AG04450 (cell line): ENCODE measurements around the gene SPEG. TPM values are rescaled to one million over a fixed set of nuclear protein-coding genes. Genes with fewer than 3 reads are reported as not detected.

Experiments
- CTCF ChIA-PET: fragments of 300-600, 350-600 bp; formaldehyde crosslinking; extraction: SDS; loops from one replicate; lab custom pipeline; 2022; ENCODE audit warnings: antibody characterized with exemption, inconsistent platforms; lab: Charles Lee
- POLR2A ChIA-PET: fragments of 350-600 bp; formaldehyde crosslinking; extraction: SDS; loops from one replicate; lab custom pipeline; 2021; ENCODE audit warnings: antibody characterized with exemption, inconsistent platforms; lab: Yijun Ruan, JAX
- DNase-seq: peaks from one replicate; pipeline ENCODE4 v3.0.0-alpha.2; 2011; ENCODE audit warnings: low read depth, low spot score
- H3K27ac ChIP-seq: one replicate; pipeline ENCODE4 v1.5.1; 2012; ENCODE audit warnings: low read depth, low read length, control low read depth
- H3K27me3 ChIP-seq: one replicate; pipeline ENCODE4 v1.6.0; 2012; ENCODE audit warnings: low read length; ENCODE audit not compliant: control insufficient read depth, insufficient read depth
- H3K4me3 ChIP-seq: 2 replicates; pipeline ENCODE4 v1.5.1; 2011; ENCODE audit warnings: mild to moderate bottlenecking, low read depth, low read length, control low read depth
- H3K9me3 ChIP-seq: 2 replicates; pipeline ENCODE4 v1.5.1; 2012; ENCODE audit warnings: low read length; ENCODE audit not compliant: control insufficient read depth, insufficient read depth
- polyA plus RNA-seq: library from polyadenylated mRNA; depleted of rRNA; stranded (reverse); fragments of >200 nt; gene quantifications from 2 replicates; pipeline ENCODE4 v1.2.3, GENCODE V29; 2011
- TF ChIP-seq, protein P1 (sequence below): IDR thresholded peaks from 2 replicates; pipeline ENCODE4 v1.5.1; 2011; ENCODE audit warnings: low read depth, low read length, control low read depth, inconsistent platforms

The SPEG gene
- polyA plus RNA-seq, 1 experiment = 28.0 TPM

DNA sequence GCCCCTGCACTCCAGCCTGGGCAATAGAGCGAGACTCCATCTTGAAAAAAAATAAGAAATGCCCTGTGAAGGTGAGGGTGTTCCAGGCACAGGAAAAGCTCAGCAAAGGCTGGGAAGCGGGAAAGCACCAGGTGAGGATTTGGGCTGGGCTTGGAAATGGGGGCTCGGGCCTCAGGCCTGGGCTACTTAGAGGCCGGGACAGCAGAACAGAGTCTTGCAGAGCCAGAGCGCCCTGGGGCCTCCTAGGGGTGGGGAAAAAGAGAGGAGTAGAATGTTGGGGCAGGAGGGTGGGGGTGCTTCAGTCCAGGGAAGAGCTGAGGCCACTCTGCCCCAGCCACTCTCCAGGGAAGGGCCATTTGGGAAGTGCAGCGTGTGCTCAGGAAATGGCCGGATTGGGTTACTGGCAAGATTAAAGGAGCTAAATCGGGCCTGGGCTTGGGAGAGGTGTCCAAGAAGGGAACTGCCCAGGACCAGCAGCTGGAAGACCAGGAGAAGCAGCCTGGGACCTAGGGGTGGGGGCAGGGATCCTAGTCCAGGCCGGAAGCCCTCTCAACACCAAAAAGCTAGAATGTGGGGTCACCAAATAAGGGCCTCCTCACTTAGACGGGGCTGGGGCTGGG is 30.2 kb upstream of the SPEG start:
- TF ChIP-seq, protein P1, sequence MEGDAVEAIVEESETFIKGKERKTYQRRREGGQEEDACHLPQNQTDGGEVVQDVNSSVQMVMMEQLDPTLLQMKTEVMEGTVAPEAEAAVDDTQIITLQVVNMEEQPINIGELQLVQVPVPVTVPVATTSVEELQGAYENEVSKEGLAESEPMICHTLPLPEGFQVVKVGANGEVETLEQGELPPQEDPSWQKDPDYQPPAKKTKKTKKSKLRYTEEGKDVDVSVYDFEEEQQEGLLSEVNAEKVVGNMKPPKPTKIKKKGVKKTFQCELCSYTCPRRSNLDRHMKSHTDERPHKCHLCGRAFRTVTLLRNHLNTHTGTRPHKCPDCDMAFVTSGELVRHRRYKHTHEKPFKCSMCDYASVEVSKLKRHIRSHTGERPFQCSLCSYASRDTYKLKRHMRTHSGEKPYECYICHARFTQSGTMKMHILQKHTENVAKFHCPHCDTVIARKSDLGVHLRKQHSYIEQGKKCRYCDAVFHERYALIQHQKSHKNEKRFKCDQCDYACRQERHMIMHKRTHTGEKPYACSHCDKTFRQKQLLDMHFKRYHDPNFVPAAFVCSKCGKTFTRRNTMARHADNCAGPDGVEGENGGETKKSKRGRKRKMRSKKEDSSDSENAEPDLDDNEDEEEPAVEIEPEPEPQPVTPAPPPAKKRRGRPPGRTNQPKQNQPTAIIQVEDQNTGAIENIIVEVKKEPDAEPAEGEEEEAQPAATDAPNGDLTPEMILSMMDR = no peak
- no peaks in the 10 kb centered on the region for H3K27me3 ChIP-seq
- ChIA-PET POLR2A (interaction anchor here (1.8 kb wide), 1 partner anchor 51 kb away, joined by 4 read pairs; no protein-coding TSS in a partner anchor), CTCF (interaction anchor here (0.9 to 7.0 kb wide), 22 partner anchors 9 to 238 kb away, joined by 3 to 270 read pairs (median 6); partner anchors contain the start of gene DNPEP)
- no peak overlapping the region for H3K4me3 ChIP-seq
- H3K27ac ChIP-seq = no peak overlapping the region
- H3K9me3 ChIP-seq = no peaks in the 10 kb centered on the region
- no peak for DNase-seq

DNA sequence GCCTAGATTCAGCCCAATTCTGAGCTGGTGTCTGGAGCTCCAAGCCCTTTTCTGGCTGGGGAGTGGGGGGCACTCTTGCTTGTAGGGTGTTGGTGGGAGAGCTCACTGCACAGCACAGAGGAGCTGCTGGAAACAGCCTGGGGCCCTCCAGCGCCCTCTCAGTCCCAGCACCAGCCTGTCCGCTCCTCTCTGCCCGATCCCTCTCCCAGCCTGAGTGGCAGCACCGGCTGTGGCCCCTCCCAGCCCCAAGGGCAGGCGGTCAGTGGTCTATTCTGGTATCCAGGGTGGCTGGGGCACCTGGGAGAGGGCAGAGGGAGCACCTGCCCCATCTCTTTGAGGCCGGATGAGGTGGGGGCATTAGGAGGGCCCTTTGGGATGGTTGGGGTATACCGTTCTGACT is 29.7 kb upstream of the SPEG start:
- no peaks in the 10 kb centered on the region for H3K9me3 ChIP-seq
- H3K4me3 ChIP-seq = no peak overlapping the region
- POLR2A ChIA-PET = interaction anchor here (0.7 to 1.8 kb wide), 2 partner anchors 51 to 729 kb away, joined by 3 to 4 read pairs; no protein-coding TSS in a partner anchor
- no peak for DNase-seq
- H3K27ac ChIP-seq = no peak overlapping the region
- TF ChIP-seq, protein P1 = 0 out of 2 replicates have a peak, but pooled peaks have one; percentile 2
- CTCF ChIA-PET = interaction anchor here (0.9 to 7.0 kb wide), 13 partner anchors 8 to 238 kb away, joined by 3 to 270 read pairs (median 7); partner anchors contain the start of gene DNPEP
- H3K27me3 ChIP-seq = no peaks in the 10 kb centered on the region

DNA sequence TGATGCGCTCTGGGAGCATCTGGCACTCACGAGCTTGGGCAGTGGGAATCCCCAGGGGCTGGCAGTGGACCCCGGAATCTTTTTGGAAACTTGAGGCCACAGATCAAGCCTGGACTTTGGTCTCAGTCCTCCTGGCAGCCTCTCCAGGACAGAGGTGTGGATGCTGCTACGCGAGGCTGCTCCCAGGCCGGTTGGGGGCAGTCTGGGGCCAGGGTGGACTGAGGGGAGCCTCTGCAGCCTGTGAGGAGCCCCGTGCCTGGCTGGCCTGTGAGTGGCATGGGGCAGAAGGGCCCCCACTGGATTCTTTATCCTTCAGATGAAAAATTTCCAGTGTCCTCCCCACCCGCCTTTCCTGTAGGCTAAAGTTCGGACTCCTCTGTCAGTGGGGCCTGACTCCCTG is 29.2 kb upstream of the SPEG start:
- Histone ChIP-seq H3K4me3 (no peak overlapping the region), H3K9me3 (no peaks in the 10 kb centered on the region), H3K27me3 (no peaks in the 10 kb centered on the region), H3K27ac (no peak overlapping the region)
- DNase-seq = no peak
- TF ChIP-seq, protein P1 = peak; percentile 28; the same call in 1 of the 2 replicates
- ChIA-PET POLR2A (interaction anchor here (0.7 kb wide), 1 partner anchor 729 kb away, joined by 3 read pairs; no protein-coding TSS in a partner anchor), CTCF (interaction anchor here (1.0 to 7.0 kb wide), 8 partner anchors 15 to 237 kb away, joined by 3 to 270 read pairs (median 8); partner anchors contain the start of gene DNPEP)

DNA sequence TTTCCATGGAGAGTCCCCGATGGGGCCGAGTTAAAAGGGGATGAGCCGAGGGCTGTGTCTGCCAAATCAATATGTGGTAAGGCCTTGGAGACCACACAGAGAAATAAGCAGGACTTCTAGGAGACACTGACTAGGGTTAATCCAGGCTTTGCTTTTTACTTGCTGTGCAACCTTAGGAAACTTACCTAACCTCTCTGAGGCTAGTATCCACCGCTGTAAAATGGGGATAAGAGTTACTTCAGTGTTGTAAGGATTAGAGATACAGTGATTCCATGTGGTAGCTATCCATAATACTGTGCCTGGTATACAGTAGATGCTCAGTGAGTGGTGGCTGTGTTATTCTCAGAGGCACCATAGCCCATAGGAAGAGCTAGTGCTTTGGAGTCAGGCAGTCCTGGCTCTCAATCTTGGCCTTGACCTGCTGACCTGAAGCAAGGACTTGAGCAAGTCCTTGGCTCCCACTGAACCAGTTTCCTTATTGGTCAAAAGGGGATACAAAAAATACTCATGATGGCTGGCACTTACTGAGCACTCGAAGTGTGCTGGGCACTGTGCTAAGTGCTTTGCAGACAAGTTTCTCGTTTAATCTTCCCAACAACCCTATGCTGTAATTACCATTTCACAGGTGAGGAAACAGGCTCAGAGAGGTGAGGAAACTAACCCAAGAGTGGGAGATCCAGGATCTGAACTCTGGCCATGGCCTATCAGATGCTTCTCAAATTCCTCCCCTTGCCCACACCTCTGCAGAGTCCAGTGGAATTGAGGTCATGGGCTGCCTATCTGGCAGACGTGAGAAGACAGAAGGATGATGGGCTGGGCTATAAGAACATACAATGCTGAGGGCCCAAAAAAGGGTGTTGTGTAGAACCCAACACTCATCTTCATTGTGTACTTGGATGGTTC is 28.4 kb upstream of the SPEG start:
- no peak overlapping the region for H3K4me3 ChIP-seq
- H3K27ac ChIP-seq = peak overlapping the region; percentile 93
- ChIA-PET POLR2A (interaction anchor here (0.7 to 0.8 kb wide), 2 partner anchors 47 to 728 kb away, joined by 3 read pairs; no protein-coding TSS in a partner anchor), CTCF (interaction anchor here (1.0 to 7.0 kb wide), 2 partner anchors 122 to 154 kb away, joined by 6 to 270 read pairs; no protein-coding TSS in a partner anchor)
- H3K27me3 ChIP-seq = no peaks in the 10 kb centered on the region
- no peaks in the 10 kb centered on the region for H3K9me3 ChIP-seq
- DNase-seq = no peak
- TF ChIP-seq, protein P1 = no peak
